Measurements from ENCODE around the gene AIFM1.
A peak's percentile ranks its signal among the peaks of the same experiment; 100 is the strongest.

The AIFM1 gene

GRCh38 chrX:130144509-130144908 lies 21.1 kb downstream of the AIFM1 start:
- Mint-ChIP-seq H3K4me3 (no peak overlapping the region), H3K9me3 (peaks cover 13% of the 10 kb centered on the region), H3K4me1 (no peaks in the 10 kb centered on the region), H3K27me3 (ENCODE audit: low read depth) (no peaks in the 10 kb centered on the region), H3K27ac (no peak overlapping the region), H3K36me3 (ENCODE audit: low read depth) (peaks cover 57% of the 10 kb centered on the region)
- no peak for TF ChIP-seq CTCF (IDR thresholded peaks at IDR 0.05; ENCODE audit: unreplicated experiment in 3 of 3)

GRCh38 chrX:130139474-130140201 lies 26.0 kb downstream of the AIFM1 start:
- Mint-ChIP-seq H3K4me1 (no peaks in the 10 kb centered on the region), H3K4me3 (no peak overlapping the region), H3K36me3 (ENCODE audit: low read depth) (peaks cover 54% of the 10 kb centered on the region), H3K27me3 (ENCODE audit: low read depth) (no peaks in the 10 kb centered on the region), H3K27ac (no peak overlapping the region), H3K9me3 (peaks cover 13% of the 10 kb centered on the region)
- TF ChIP-seq CTCF (IDR thresholded peaks at IDR 0.05; ENCODE audit: unreplicated experiment in 3 of 3), result no peak

- Mint-ChIP-seq H3K9me3 (peaks cover 3% of the 10 kb centered on the region), H3K27me3 (ENCODE audit: low read depth) (no peaks in the 10 kb centered on the region), H3K27ac (peak overlapping the region in 1 of 3 experiments; percentile 87), H3K4me3 (no peak overlapping the region), H3K4me1 (no peaks in the 10 kb centered on the region), H3K36me3 (ENCODE audit: low read depth) (peaks cover 50% of the 10 kb centered on the region)
- TF ChIP-seq CTCF (IDR thresholded peaks at IDR 0.05; ENCODE audit: unreplicated experiment in 3 of 3), result no peak
These were observed 28.7 kb downstream of the AIFM1 start for GRCh38 chrX:130136961-130137360.

GRCh38 chrX:130136496-130136895 lies 29.1 kb downstream of the AIFM1 start:
- no peaks in the 10 kb centered on the region for H3K4me1 Mint-ChIP-seq

GRCh38 chrX:130130990-130131389 lies 34.7 kb downstream of the AIFM1 start:
- H3K9me3 Mint-ChIP-seq, result peaks cover 12% of the 10 kb centered on the region
- peaks cover 41% of the 10 kb centered on the region for H3K36me3 Mint-ChIP-seq (ENCODE audit: low read depth)
- H3K27me3 Mint-ChIP-seq (ENCODE audit: low read depth), result no peaks in the 10 kb centered on the region
- peak overlapping the region in 1 of 3 experiments; percentile 73 for H3K27ac Mint-ChIP-seq
- no peak overlapping the region for H3K4me3 Mint-ChIP-seq
- TF ChIP-seq CTCF (IDR thresholded peaks at IDR 0.05; ENCODE audit: unreplicated experiment in 3 of 3), result no peak
- no peaks in the 10 kb centered on the region for H3K4me1 Mint-ChIP-seq

More at GRCh38 chrX:130136496-130136895, 29.1 kb downstream of the AIFM1 start:
- H3K27ac Mint-ChIP-seq, result peak overlapping the region in 1 of 3 experiments; percentile 87
- H3K36me3 Mint-ChIP-seq (ENCODE audit: low read depth), result peaks cover 50% of the 10 kb centered on the region
- no peak overlapping the region for H3K4me3 Mint-ChIP-seq
- TF ChIP-seq CTCF (IDR thresholded peaks at IDR 0.05; ENCODE audit: unreplicated experiment in 3 of 3), result no peak
- no peaks in the 10 kb centered on the region for H3K27me3 Mint-ChIP-seq (ENCODE audit: low read depth)
- H3K9me3 Mint-ChIP-seq, result peaks cover 3% of the 10 kb centered on the region
